Kidney epithelial cell (primary cell): ENCODE results near the gene GALE. TPM values are rescaled to one million over a fixed set of nuclear protein-coding genes. Genes with fewer than 3 reads are reported as not detected.
A peak's percentile ranks its signal among the peaks of the same experiment; 100 is the strongest.
"Not testable (repeated sequence)": the region's sequence is repeated elsewhere in the genome, so short reads cannot be mapped to it uniquely, and the experiment has no call there.

Source experiments
- DNase-seq: peaks from one replicate; pipeline ENCODE4 v3.0.0-alpha.2; 2010; ENCODE audit warnings: low read depth
- H3K27me3 ChIP-seq: 2 replicates; pipeline ENCODE4 v1.6.0; 2011; ENCODE audit warnings: low read length; ENCODE audit not compliant: control insufficient read depth, insufficient read depth
- H3K36me3 ChIP-seq: 2 replicates; pipeline ENCODE4 v1.5.1; 2011; ENCODE audit warnings: low read length; ENCODE audit not compliant: control insufficient read depth, insufficient read depth
- H3K4me3 ChIP-seq: 2 replicates; pipeline ENCODE4 v1.5.1; 2011; ENCODE audit warnings: low read depth, mild to moderate bottlenecking, control low read depth, low read length
- total RNA-seq: library from RNA; depleted of rRNA; stranded (reverse); fragments of >200 nt; gene quantifications from 2 replicates; pipeline ENCODE4 v1.2.3, GENCODE V29; 2015
- TF ChIP-seq, protein P1 (sequence below): IDR thresholded peaks from 2 replicates; pipeline ENCODE4 v1.5.1; 2011; ENCODE audit warnings: mild to moderate bottlenecking, moderate library complexity, low read length, control low read depth, inconsistent platforms; ENCODE audit not compliant: insufficient read depth, poor library complexity, severe bottlenecking

The GALE gene
- total RNA-seq, 1 donor from 2014 or later: 158 TPM

- DNase-seq: no peak
- Histone ChIP-seq H3K27me3 (no peaks in the 10 kb centered on the region), H3K36me3 (peaks cover 3% of the 10 kb centered on the region), H3K4me3 (peak overlapping the region; percentile 97)
- TF ChIP-seq, protein P1, sequence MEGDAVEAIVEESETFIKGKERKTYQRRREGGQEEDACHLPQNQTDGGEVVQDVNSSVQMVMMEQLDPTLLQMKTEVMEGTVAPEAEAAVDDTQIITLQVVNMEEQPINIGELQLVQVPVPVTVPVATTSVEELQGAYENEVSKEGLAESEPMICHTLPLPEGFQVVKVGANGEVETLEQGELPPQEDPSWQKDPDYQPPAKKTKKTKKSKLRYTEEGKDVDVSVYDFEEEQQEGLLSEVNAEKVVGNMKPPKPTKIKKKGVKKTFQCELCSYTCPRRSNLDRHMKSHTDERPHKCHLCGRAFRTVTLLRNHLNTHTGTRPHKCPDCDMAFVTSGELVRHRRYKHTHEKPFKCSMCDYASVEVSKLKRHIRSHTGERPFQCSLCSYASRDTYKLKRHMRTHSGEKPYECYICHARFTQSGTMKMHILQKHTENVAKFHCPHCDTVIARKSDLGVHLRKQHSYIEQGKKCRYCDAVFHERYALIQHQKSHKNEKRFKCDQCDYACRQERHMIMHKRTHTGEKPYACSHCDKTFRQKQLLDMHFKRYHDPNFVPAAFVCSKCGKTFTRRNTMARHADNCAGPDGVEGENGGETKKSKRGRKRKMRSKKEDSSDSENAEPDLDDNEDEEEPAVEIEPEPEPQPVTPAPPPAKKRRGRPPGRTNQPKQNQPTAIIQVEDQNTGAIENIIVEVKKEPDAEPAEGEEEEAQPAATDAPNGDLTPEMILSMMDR: no peak
These were observed 1.3 kb downstream of the GALE start for GRCh38 chr1:23799255-23799569.

- no peaks in the 10 kb centered on the region for H3K27me3 ChIP-seq
- peaks cover 4% of the 10 kb centered on the region for H3K36me3 ChIP-seq
- TF ChIP-seq, protein P1: no peak
- H3K4me3 ChIP-seq: no peak overlapping the region
- DNase-seq: no peak
These were observed 1.9 kb downstream of the GALE start for GRCh38 chr1:23798662-23799142.

DNA sequence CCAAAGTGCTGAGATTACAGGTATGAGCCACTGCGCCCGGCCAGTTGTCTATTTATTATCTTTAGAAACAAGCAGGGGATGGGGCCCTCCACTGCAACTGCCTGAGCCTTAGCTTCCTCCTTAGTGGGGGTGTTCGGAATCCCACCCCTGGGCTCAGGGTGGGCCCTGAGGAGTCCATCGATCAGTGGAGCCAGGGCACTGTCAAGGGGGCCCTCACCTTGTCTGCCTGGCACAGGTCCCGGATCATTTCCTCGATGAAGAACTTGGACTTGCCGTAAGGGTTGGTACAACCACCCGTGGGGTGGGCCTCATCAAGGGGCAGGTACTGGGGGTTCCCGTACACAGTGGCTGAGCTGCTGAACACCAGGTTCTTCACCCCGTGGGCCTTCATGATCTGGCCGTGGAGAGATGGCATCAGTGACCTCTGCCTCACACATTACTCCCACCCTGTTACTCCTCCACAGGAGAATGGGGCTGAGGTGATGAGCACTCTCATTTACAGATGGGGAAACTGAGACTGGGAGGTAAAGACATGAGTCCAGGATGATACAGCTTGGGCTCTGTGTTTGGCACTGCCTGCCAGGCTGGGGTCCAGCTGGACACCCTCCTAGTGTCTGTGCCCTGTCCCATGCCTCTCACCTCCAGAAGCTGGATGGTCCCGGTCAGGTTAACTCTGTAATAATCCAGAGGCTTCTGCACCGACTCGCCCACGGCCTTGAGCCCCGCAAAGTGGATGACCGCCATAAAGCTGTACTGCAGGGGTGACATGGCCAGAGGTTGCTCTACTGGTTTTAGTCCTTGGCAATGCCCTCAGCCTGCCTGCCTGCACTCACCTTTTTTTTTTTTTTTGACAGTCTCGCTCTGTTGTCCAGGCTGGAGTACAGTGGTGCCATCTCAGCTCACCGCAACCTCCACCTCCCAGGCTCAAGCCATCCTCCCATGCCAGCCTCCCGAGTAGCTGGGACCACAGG, 2.8 kb downstream of the GALE start:
- peaks cover 5% of the 10 kb centered on the region for H3K36me3 ChIP-seq

GRCh38 chr1:23796466-23797271, 3.9 kb downstream of the GALE start:
- DNase-seq: no peak

More for the DNA sequence above, 2.8 kb downstream of the GALE start:
- no peak overlapping the region for H3K4me3 ChIP-seq
- TF ChIP-seq, protein P1: no peak
- H3K27me3 ChIP-seq: no peaks in the 10 kb centered on the region
- no peak for DNase-seq

DNA sequence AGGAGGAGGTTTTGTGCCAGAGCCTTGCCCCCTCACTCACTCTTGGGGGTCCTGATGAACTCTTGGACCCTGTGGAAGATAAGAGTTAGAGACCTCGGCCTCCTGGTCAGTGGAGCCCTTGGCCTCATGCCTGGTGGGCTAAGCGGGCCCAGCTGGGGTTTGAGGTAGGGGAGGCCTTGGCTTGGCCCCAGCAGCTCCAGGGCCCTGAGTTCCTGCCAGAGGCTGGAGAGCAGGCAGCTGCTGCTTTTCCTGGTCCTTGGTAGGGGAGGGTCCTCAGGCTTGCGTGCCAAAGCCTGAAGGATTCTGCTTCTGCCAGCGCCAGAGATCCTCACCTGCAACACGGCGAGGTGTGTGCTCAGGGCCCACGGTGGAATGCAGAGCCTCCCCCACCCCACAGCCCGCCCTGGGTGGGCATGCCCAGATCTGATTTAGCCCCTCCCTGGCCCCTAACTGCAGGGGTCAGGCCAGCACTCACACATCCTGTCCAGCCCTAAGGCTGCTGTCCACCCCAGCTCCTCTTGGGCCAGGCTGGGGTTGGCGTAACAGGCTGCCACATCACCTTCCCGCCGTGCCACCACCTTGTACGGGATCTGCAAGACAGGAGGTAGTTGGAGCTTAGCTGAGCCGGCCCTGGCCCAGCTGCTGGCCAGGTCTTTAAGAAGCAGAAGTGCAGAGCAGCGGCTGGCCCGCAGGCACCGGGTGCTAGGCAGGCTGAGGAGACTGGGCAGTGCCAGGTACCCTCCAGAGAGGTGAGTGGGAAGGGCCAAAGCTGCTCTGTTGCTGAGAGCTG, 4.7 kb downstream of the GALE start:
- Histone ChIP-seq H3K36me3 (peaks cover 5% of the 10 kb centered on the region), H3K4me3 (no peak overlapping the region), H3K27me3 (no peaks in the 10 kb centered on the region)
- TF ChIP-seq, protein P1: no peak
- DNase-seq: no peak

More at GRCh38 chr1:23796466-23797271, 3.9 kb downstream of the GALE start:
- Histone ChIP-seq H3K27me3 (no peaks in the 10 kb centered on the region), H3K36me3 (peaks cover 5% of the 10 kb centered on the region), H3K4me3 (no peak overlapping the region)
- TF ChIP-seq, protein P1: no peak

GRCh38 chr1:23794732-23795182, 5.8 kb downstream of the GALE start:
- not testable (repeated sequence) for H3K36me3 ChIP-seq, H3K4me3 ChIP-seq, H3K27me3 ChIP-seq, DNase-seq
